ENCODE data around the gene MARCHF2. TPM values are rescaled to one million over a fixed set of nuclear protein-coding genes. Genes with fewer than 3 reads are reported as not detected.

MARCHF2 gene
- total and polyA plus RNA-seq, 2 donors (not counting 3 experiments of a cell fraction or from before 2014, with no cell fraction given), result 43.5 to 91.9 TPM

- peak overlapping the region; percentile 81 to 98 (median 84) for H3K4me3 ChIP-seq (replicated peaks in 1 of 3; ENCODE audit: insufficient read depth in 1 of 3, low read depth in 1 of 3, low read length in 3 of 3)
- H3K4me2 ChIP-seq (ENCODE audit: insufficient read depth, low read length), result peak overlapping the region; percentile 97
- H3K36me3 ChIP-seq (ENCODE audit: control insufficient read depth in 2 of 2, extremely low read depth in 1 of 2, insufficient read depth in 2 of 2, low read length in 2 of 2), result peaks cover 0 to 11% of the 10 kb centered on the region in 2 experiments
- POLR2A ChIA-PET, result interaction anchor here (0.6 kb wide), 1 partner anchor 60 kb away, joined by 3 read pairs; no protein-coding TSS in a partner anchor
- dilution Hi-C loops (cut with MboI; ENCODE audit: extremely low pct_ligation_motif_present, low sequenced_read_pairs), result no loop called here
- BruUV-seq (replicated peaks), result no TSS peak
- peak overlapping the region; percentile 99 for H3K9ac ChIP-seq (replicated peaks; ENCODE audit: extremely low read depth, insufficient read depth, low read length)
- H2AFZ ChIP-seq (ENCODE audit: low read depth, low read length), result no peak overlapping the region
- H4K20me1 ChIP-seq (replicated peaks; ENCODE audit: control insufficient read depth, extremely low read depth, insufficient read depth, low read length), result peaks cover 25% of the 10 kb centered on the region
- CTCF ChIA-PET, result interaction anchor here (0.9 to 1.6 kb wide), 5 partner anchors 11 to 92 kb away, joined by 3 to 10 read pairs (median 4); partner anchors contain the start of gene MARCHF2
- H3K9me1 ChIP-seq (replicated peaks; ENCODE audit: control insufficient read depth, extremely low read depth, insufficient read depth, low read length), result no peaks in the 10 kb centered on the region
- no peaks in the 10 kb centered on the region for H3K9me3 ChIP-seq (replicated peaks; ENCODE audit: control insufficient read depth, insufficient read depth, low read length)
- TF ChIP-seq GATA2 (IDR thresholded peaks at IDR 0.05; ENCODE audit: insufficient read depth, insufficient read length, low read depth, low read length), result no peak
- TF ChIP-seq POLR2AphosphoS5 (IDR thresholded peaks at IDR 0.05; ENCODE audit: insufficient read depth, low read depth, low read length), result peak; percentile 38
- H3K79me2 ChIP-seq (ENCODE audit: control insufficient read depth, insufficient read depth, low read length), result peaks cover 56% of the 10 kb centered on the region
- DNase-seq (ENCODE audit: low read depth, low spot score), result peak; percentile 54
- peak; percentile 56 for FAIRE-seq
- H3K27me3 ChIP-seq (ENCODE audit: control insufficient read depth in 2 of 2, insufficient read depth in 2 of 2, low read length in 2 of 2), result no peaks in the 10 kb centered on the region
- intact Hi-C loops (cut with micrococcal nuclease), result loop anchor here (2.0 kb wide), 2 partner anchors 83 to 91 kb away; no protein-coding TSS in a partner anchor
- peak overlapping the region; percentile 93 for H3K27ac ChIP-seq (ENCODE audit: insufficient read depth, low read depth, low read length)
- H3K4me1 ChIP-seq (ENCODE audit: control insufficient read depth, extremely low read depth, insufficient read depth, low read length), result peaks cover 28% of the 10 kb centered on the region
These were observed 32.4 kb downstream of the MARCHF2 start for GRCh38 chr19:8445488-8446001.

- no peaks in the 10 kb centered on the region for H3K27me3 ChIP-seq (ENCODE audit: control insufficient read depth in 2 of 2, insufficient read depth in 2 of 2, low read length in 2 of 2)
- FAIRE-seq, result peak; percentile 71
- no peaks in the 10 kb centered on the region for H3K9me1 ChIP-seq (replicated peaks; ENCODE audit: control insufficient read depth, extremely low read depth, insufficient read depth, low read length)
- CTCF ChIA-PET, result interaction anchor here (0.9 to 1.6 kb wide), 5 partner anchors 10 to 93 kb away, joined by 3 to 10 read pairs (median 4); partner anchors contain the start of gene MARCHF2
- TSS peak; percentile 35 for BruUV-seq (replicated peaks)
- peak overlapping the region; percentile 97 for H3K4me2 ChIP-seq (ENCODE audit: insufficient read depth, low read length)
- intact Hi-C loops (cut with micrococcal nuclease) (no loop called here), dilution Hi-C loops (cut with MboI; ENCODE audit: extremely low pct_ligation_motif_present, low sequenced_read_pairs) (no loop called here)
- H3K4me1 ChIP-seq (ENCODE audit: control insufficient read depth, extremely low read depth, insufficient read depth, low read length), result peaks cover 29% of the 10 kb centered on the region
- H2AFZ ChIP-seq (ENCODE audit: low read depth, low read length), result no peak overlapping the region
- TF ChIP-seq CTCF (IDR thresholded peaks at IDR 0.05; ENCODE audit: extremely low read depth in 1 of 2, insufficient read depth in 1 of 2, low read depth in 1 of 2, low read length in 2 of 2), result no peak
- TF ChIP-seq EZH2 (IDR thresholded peaks at IDR 0.05; ENCODE audit: borderline replicate concordance, low read depth, low read length, severe bottlenecking), result no peak
- no peak for TF ChIP-seq FOS (IDR thresholded peaks at IDR 0.05; ENCODE audit: borderline replicate concordance, insufficient read depth, low read length)
- TF ChIP-seq POLR2A (IDR thresholded peaks at IDR 0.05; ENCODE audit: low read depth, low read length), result no peak
- no peak for TF ChIP-seq MAX (IDR thresholded peaks at IDR 0.05; ENCODE audit: insufficient read depth, insufficient read length)
- no peak for TF ChIP-seq MYC (IDR thresholded peaks at IDR 0.05; ENCODE audit: low read depth, low read length)
- TF ChIP-seq JUN (IDR thresholded peaks at IDR 0.05; ENCODE audit: borderline replicate concordance, insufficient read depth, insufficient read length, low read depth), result no peak
- no peak for TF ChIP-seq GATA2 (IDR thresholded peaks at IDR 0.05; ENCODE audit: insufficient read depth, insufficient read length, low read depth, low read length)
- POLR2A ChIA-PET, result interaction anchor here (0.6 kb wide), 1 partner anchor 59 kb away, joined by 3 read pairs; no protein-coding TSS in a partner anchor
- peaks cover 25% of the 10 kb centered on the region for H4K20me1 ChIP-seq (replicated peaks; ENCODE audit: control insufficient read depth, extremely low read depth, insufficient read depth, low read length)
- peak overlapping the region; percentile 81 to 98 (median 84) for H3K4me3 ChIP-seq (replicated peaks in 1 of 3; ENCODE audit: insufficient read depth in 1 of 3, low read depth in 1 of 3, low read length in 3 of 3)
- peak overlapping the region; percentile 99 for H3K9ac ChIP-seq (replicated peaks; ENCODE audit: extremely low read depth, insufficient read depth, low read length)
- H3K27ac ChIP-seq (ENCODE audit: insufficient read depth, low read depth, low read length), result peak overlapping the region; percentile 93
- no peaks in the 10 kb centered on the region for H3K9me3 ChIP-seq (replicated peaks; ENCODE audit: control insufficient read depth, insufficient read depth, low read length)
- H3K79me2 ChIP-seq (ENCODE audit: control insufficient read depth, insufficient read depth, low read length), result peaks cover 62% of the 10 kb centered on the region
- H3K36me3 ChIP-seq (ENCODE audit: control insufficient read depth in 2 of 2, extremely low read depth in 1 of 2, insufficient read depth in 2 of 2, low read length in 2 of 2), result peaks cover 0 to 11% of the 10 kb centered on the region in 2 experiments
- no peak for DNase-seq (ENCODE audit: low read depth, low spot score)
These were observed 33.1 kb downstream of the MARCHF2 start for GRCh38 chr19:8446061-8446709.
